ENCODE measurements around the gene JAM3. TPM values are rescaled to one million over a fixed set of nuclear protein-coding genes. Genes with fewer than 3 reads are reported as not detected.

The JAM3 gene
- total and polyA plus RNA-seq, 2 of the 13 experiments (the other 11 are each of a cell fraction or from before 2014, with no cell fraction given) = 0.98 to 2.8 TPM

DNA sequence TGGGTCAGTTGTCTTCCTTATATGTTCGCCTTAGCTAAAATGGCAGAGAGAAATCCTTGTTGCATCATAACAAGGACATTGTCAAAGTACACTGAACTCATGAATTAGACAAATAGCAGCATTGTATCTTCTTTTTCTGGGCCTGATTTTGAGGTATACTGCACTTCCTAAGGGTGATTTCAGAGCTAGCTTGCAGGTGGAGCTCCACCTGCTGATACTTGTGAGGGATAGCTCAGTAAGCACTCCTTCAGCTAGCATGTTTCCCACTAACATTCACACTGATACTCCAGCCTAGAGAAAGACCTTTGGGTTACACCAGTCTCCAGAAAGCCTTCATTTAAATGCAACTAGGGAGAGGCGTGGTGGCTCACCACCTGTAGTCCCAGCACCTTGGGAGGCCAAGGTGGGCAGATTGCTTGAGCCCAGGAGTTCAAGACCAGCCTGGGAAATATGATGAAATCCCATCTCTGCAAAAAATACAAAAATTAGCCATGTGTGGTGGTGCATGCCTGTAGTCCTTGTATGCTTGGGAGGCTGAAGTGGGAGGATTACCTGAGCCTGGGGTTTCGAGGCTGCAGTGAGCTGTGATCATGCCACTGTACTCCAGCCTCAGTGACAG, 29.8 kb downstream of the JAM3 start:
- in situ Hi-C loops (cut with HindIII; ENCODE audit: extremely low pct_ligation_motif_present, low pct_unique_long_range_greater_than_20kb) = no loop called here
- Histone ChIP-seq H3K27me3 (ENCODE audit: control insufficient read depth in 1 of 2, insufficient read depth in 2 of 2, low read length in 2 of 2) (no peaks in the 10 kb centered on the region; a peak in 1 of 5 replicates), H3K4me1 (ENCODE audit: insufficient read depth, low read length) (no peaks in the 10 kb centered on the region), H3K4me3 (replicated peaks in 1 of 3; ENCODE audit: insufficient read depth in 1 of 3, low read depth in 2 of 3, low read length in 3 of 3) (no peak overlapping the region), H3K27ac (ENCODE audit: extremely low read length, insufficient read depth, low read length) (no peak overlapping the region), H2AFZ (ENCODE audit: low read length) (no peak overlapping the region), H3K4me2 (ENCODE audit: low read depth, low read length) (no peak overlapping the region), H3K79me2 (ENCODE audit: insufficient read depth, low read length) (no peaks in the 10 kb centered on the region), H4K20me1 (ENCODE audit: insufficient read depth, low read length) (no peaks in the 10 kb centered on the region), H3K36me3 (replicated peaks in 1 of 2; ENCODE audit: control insufficient read depth in 1 of 2, insufficient read depth in 2 of 2, low read length in 2 of 2) (no peaks in the 10 kb centered on the region), H3K9me3 (ENCODE audit: low read length) (no peaks in the 10 kb centered on the region), H3K9ac (ENCODE audit: insufficient read depth, low read depth, low read length) (no peak overlapping the region)
- POLR2A ChIA-PET = no interaction called here
- intact Hi-C loops (cut with micrococcal nuclease; ENCODE audit: unreplicated experiment) = loop anchor here (2.0 kb wide), 1 partner anchor 48 kb away; no protein-coding TSS in a partner anchor
- FAIRE-seq (peak; percentile 53), ATAC-seq (peak; percentile 89), DNase-seq (ENCODE audit: low spot score) (peak; percentile 18)
- no TSS peak for BruUV-seq (replicated peaks)
- CTCF ChIA-PET (ENCODE audit: low intra/inter-chr PET ratio, low total read pairs) = interaction anchor here (1.5 kb wide), 1 partner anchor 48 kb away, joined by 9 read pairs; no protein-coding TSS in a partner anchor
- WGBS (ENCODE audit: low lambda C conversion rate) = 11% methylated on average over 3 of the region's 3 CpGs
- TF ChIP-seq SMC3 (IDR thresholded peaks at IDR 0.05; ENCODE audit: low read length) (peak; percentile 11; the same call in 1 of the 2 replicates), HIVEP1 (CRISPR knock-in tag; IDR thresholded peaks at IDR 0.05) (no peak), ZNF333 (CRISPR knock-in tag; IDR thresholded peaks at IDR 0.05; ENCODE audit: borderline replicate concordance) (no peak), TEAD2 (CRISPR knock-in tag; IDR thresholded peaks at IDR 0.05) (no peak), STAG1 (CRISPR knock-in tag; IDR thresholded peaks at IDR 0.05) (peak; percentile 44; the same call in 1 of the 2 replicates)
- TF ChIP-seq, protein P1, sequence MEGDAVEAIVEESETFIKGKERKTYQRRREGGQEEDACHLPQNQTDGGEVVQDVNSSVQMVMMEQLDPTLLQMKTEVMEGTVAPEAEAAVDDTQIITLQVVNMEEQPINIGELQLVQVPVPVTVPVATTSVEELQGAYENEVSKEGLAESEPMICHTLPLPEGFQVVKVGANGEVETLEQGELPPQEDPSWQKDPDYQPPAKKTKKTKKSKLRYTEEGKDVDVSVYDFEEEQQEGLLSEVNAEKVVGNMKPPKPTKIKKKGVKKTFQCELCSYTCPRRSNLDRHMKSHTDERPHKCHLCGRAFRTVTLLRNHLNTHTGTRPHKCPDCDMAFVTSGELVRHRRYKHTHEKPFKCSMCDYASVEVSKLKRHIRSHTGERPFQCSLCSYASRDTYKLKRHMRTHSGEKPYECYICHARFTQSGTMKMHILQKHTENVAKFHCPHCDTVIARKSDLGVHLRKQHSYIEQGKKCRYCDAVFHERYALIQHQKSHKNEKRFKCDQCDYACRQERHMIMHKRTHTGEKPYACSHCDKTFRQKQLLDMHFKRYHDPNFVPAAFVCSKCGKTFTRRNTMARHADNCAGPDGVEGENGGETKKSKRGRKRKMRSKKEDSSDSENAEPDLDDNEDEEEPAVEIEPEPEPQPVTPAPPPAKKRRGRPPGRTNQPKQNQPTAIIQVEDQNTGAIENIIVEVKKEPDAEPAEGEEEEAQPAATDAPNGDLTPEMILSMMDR (CRISPR knock-in tag; IDR thresholded peaks at IDR 0.05) = peak; percentile 51

- 0% methylated on average over 2 of the region's 2 CpGs for WGBS (ENCODE audit: low lambda C conversion rate)
- H3K27ac ChIP-seq (ENCODE audit: extremely low read length, insufficient read depth, low read length) = no peak overlapping the region
- no TSS peak for BruUV-seq (replicated peaks)
- H3K9me3 ChIP-seq (ENCODE audit: low read length) = no peaks in the 10 kb centered on the region
- DNase-seq (ENCODE audit: low spot score) (no peak), FAIRE-seq (no peak), ATAC-seq (no peak)
- H3K4me3 ChIP-seq (replicated peaks in 1 of 3; ENCODE audit: insufficient read depth in 1 of 3, low read depth in 2 of 3, low read length in 3 of 3) = no peak overlapping the region
- in situ Hi-C loops (cut with HindIII; ENCODE audit: extremely low pct_ligation_motif_present, low pct_unique_long_range_greater_than_20kb) = no loop called here
- H3K9ac ChIP-seq (ENCODE audit: insufficient read depth, low read depth, low read length) = no peak overlapping the region
- H2AFZ ChIP-seq (ENCODE audit: low read length) = no peak overlapping the region
- CTCF ChIA-PET (ENCODE audit: low intra/inter-chr PET ratio, low total read pairs) = no interaction called here
- H3K4me2 ChIP-seq (ENCODE audit: low read depth, low read length) = no peak overlapping the region
- H3K4me1 ChIP-seq (ENCODE audit: insufficient read depth, low read length) = no peaks in the 10 kb centered on the region
- H3K79me2 ChIP-seq (ENCODE audit: insufficient read depth, low read length) = no peaks in the 10 kb centered on the region
- no peaks in the 10 kb centered on the region for H3K36me3 ChIP-seq (replicated peaks in 1 of 2; ENCODE audit: control insufficient read depth in 1 of 2, insufficient read depth in 2 of 2, low read length in 2 of 2)
- intact Hi-C loops (cut with micrococcal nuclease; ENCODE audit: unreplicated experiment) = no loop called here
- no peaks in the 10 kb centered on the region; a peak in 1 of 5 replicates for H3K27me3 ChIP-seq (ENCODE audit: control insufficient read depth in 1 of 2, insufficient read depth in 2 of 2, low read length in 2 of 2)
- POLR2A ChIA-PET = no interaction called here
- H4K20me1 ChIP-seq (ENCODE audit: insufficient read depth, low read length) = no peaks in the 10 kb centered on the region
- no peak for TF ChIP-seq MYNN (CRISPR knock-in tag; IDR thresholded peaks at IDR 0.05; ENCODE audit: low read depth)
- TF ChIP-seq ZNF510 (CRISPR knock-in tag; IDR thresholded peaks at IDR 0.05; ENCODE audit: low read depth) = no peak
- TF ChIP-seq YEATS2 (CRISPR knock-in tag; IDR thresholded peaks at IDR 0.05; ENCODE audit: borderline replicate concordance) = no peak
- TF ChIP-seq ZNF274 (CRISPR knock-in tag; IDR thresholded peaks at IDR 0.05) = no peak
- no peak for TF ChIP-seq GTF3A (CRISPR knock-in tag; conservative IDR thresholded peaks at IDR 0.05)
- no peak for TF ChIP-seq JDP2 (CRISPR knock-in tag; IDR thresholded peaks at IDR 0.05; ENCODE audit: borderline replicate concordance)
- TF ChIP-seq, protein P2, sequence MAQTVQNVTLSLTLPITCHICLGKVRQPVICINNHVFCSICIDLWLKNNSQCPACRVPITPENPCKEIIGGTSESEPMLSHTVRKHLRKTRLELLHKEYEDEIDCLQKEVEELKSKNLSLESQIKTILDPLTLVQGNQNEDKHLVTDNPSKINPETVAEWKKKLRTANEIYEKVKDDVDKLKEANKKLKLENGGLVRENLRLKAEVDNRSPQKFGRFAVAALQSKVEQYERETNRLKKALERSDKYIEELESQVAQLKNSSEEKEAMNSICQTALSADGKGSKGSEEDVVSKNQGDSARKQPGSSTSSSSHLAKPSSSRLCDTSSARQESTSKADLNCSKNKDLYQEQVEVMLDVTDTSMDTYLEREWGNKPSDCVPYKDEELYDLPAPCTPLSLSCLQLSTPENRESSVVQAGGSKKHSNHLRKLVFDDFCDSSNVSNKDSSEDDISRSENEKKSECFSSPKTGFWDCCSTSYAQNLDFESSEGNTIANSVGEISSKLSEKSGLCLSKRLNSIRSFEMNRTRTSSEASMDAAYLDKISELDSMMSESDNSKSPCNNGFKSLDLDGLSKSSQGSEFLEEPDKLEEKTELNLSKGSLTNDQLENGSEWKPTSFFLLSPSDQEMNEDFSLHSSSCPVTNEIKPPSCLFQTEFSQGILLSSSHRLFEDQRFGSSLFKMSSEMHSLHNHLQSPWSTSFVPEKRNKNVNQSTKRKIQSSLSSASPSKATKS (CRISPR knock-in tag; IDR thresholded peaks at IDR 0.05) = no peak
- TF ChIP-seq ZNF431 (CRISPR knock-in tag; IDR thresholded peaks at IDR 0.05; ENCODE audit: borderline replicate concordance, low read depth) = no peak
- TF ChIP-seq, protein P3, sequence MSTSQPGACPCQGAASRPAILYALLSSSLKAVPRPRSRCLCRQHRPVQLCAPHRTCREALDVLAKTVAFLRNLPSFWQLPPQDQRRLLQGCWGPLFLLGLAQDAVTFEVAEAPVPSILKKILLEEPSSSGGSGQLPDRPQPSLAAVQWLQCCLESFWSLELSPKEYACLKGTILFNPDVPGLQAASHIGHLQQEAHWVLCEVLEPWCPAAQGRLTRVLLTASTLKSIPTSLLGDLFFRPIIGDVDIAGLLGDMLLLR (CRISPR knock-in tag; IDR thresholded peaks at IDR 0.05) = no peak
Observed at GRCh38 chr11:134100171-134100570, 31.3 kb downstream of the JAM3 start.
